HFF-Myc (cell line): ENCODE results near the gene FOXA1.
A peak's percentile ranks its signal among the peaks of the same experiment; 100 is the strongest.

ENCODE experiments used
- DNase-seq: peaks from one replicate; pipeline ENCODE4 v3.0.0-alpha.2; 2011; ENCODE audit warnings: low read depth; ENCODE audit errors: extremely low read depth
- H3K4me3 ChIP-seq: replicated peaks from 2 replicates; pipeline ENCODE4 v1.5.1; 2011; ENCODE audit warnings: low read depth, mild to moderate bottlenecking, control low read depth, low read length
- CTCF ChIP-seq: IDR thresholded peaks from 2 replicates; pipeline ENCODE4 v1.5.1; 2012; ENCODE audit warnings: mild to moderate bottlenecking, low read depth, low read length, control low read depth; ENCODE audit errors: missing control alignments

FOXA1 gene

GRCh38 chr14:37625597-37626595 is 30.8 kb upstream of the FOXA1 start:
- H3K4me3 ChIP-seq = no peak overlapping the region
- no peak for DNase-seq
- no peak for TF ChIP-seq CTCF

- no peak for DNase-seq
- TF ChIP-seq CTCF = no peak
- no peak overlapping the region for H3K4me3 ChIP-seq
Measured at GRCh38 chr14:37623971-37624370, 28.9 kb upstream of the FOXA1 start.

GRCh38 chr14:37623426-37623951 is 28.4 kb upstream of the FOXA1 start:
- H3K4me3 ChIP-seq = no peak overlapping the region
- DNase-seq = peak; percentile 45
- TF ChIP-seq CTCF = no peak

GRCh38 chr14:37622231-37622923 is 27.3 kb upstream of the FOXA1 start:
- no peak for DNase-seq
- TF ChIP-seq CTCF = no peak
- peak overlapping the region; percentile 35 for H3K4me3 ChIP-seq

- TF ChIP-seq CTCF = no peak
- DNase-seq = no peak
- no peak overlapping the region for H3K4me3 ChIP-seq
Measured at GRCh38 chr14:37620856-37621255, 25.8 kb upstream of the FOXA1 start.

GRCh38 chr14:37618498-37619028 is 23.5 kb upstream of the FOXA1 start:
- H3K4me3 ChIP-seq = no peak overlapping the region
- TF ChIP-seq CTCF = no peak
- no peak for DNase-seq
